Eye (tissue), 1 donor: ENCODE results near the gene TBCB.
"Not testable (repeated sequence)": the region's sequence is repeated elsewhere in the genome, so short reads cannot be mapped to it uniquely, and the experiment has no call there.

ENCODE experiments used
- DNase-seq: peaks from one replicate; pipeline ENCODE4 v3.0.0-alpha.2; 2015

The TBCB gene

DNA sequence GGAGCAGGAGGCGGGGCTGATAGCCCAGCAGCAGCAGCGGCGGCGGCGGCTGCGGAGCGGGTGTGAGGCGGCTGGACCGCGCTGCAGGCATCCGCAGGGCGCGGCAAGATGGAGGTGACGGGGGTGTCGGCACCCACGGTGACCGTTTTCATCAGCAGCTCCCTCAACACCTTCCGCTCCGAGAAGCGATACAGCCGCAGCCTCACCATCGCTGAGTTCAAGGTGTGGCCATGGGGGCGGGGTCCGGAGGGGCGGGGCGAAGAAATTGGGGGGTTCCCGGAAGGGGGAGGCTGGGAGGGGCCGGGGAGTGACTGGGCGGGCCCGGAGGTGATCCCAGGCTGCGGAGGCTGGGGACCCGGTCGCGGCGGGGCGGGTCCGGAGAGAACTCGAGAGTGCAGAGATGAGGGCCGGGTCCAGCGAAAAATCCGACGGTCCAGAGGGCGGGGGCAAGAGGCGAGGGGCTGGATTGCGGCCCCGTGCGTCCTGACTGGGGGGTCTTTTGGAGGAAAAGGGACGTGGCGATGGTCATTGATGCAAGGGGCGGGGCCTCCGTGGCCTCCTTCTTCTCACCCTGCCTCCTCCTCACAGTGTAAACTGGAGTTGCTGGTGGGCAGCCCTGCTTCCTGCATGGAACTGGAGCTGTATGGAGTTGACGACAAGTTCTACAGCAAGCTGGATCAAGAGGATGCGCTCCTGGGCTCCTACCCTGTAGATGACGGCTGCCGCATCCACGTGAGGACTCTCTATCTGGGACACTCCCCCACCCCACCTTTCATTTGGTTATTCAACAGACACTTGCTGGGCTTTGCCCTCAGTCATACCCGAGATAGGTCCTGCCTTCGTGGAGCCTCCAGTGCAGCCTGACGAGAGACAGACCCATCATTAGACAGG, at the start of gene TBCB:
TSS of gene TBCB (plus strand) at position 16 of the 891 bp plus-strand sequence. CDS start at position 109, 93 bp downstream.
- no peak for DNase-seq

DNA sequence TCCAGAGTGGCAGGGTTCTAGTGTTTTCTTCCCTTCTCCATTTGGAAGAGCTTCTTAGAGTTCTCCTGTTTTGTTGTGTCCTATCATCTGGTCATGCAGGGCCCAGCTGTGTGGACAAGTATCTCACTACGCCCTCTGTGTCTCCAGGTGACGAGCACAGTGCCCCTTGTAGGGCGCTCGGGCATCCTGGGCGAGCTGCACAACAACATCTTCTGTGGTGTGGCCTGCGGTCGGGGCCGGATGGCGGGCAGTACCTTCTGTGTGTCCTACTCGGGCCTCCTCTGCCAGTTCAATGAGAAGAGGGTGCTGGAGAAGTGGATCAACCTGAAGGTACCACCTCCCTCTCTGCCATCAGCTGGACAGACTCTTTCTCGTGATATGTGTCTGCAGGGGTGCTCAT, 47.6 kb upstream of the TBCB start:
- no peak for DNase-seq

DNA sequence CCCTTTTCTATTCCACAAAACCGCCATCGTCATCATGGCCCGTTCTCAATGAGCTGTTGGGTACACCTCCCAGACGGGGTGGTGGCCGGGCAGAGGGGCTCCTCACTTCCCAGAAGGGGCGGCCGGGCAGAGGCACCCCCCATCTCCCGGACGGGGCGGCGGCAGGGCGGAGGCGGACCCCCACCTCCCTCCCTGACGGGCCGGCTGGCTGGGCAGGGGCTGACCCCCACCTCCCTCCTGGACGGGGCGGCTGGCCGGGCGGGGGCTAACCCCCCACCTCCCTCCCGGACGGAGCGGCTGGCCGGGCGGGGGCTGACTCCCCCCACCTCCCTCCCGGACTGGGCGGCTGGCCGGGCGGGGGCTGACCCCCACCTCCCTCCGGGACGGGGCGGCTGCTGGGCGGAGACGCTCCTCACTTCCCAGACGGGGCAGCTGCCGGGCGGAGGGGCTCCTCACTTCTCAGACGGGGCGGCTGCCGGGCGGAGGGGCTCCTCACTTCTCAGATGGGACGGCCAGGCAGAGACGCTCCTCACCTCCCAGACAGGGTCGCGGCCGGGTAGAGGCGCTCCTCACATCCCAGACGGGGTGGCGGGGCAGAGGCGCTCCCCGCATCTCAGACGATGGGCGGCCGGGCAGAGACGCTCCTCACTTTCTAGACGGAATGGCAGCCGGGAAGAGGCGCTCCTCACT, 46.3 kb upstream of the TBCB start:
- not testable (repeated sequence) for DNase-seq

DNA sequence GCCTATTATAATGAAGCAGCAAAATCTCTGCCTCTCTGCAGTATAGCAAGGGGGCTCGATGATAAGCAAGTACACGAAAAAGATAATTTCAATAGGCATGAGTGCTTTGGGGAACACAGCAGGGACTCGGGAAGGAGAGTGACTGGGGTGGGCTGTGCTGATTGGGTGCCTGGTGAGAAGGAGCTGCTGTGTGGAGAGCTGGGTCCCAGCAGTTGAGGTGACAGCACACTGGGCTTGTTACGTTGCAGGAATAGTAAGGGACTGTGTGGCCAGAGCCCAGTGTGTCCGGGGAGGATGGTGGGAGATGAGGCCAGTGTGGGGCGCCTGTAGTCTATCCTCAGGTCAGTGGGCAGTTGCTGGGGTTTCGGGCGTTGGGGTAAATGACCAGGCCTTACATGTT, 43.2 kb upstream of the TBCB start:
- DNase-seq: no peak

DNA sequence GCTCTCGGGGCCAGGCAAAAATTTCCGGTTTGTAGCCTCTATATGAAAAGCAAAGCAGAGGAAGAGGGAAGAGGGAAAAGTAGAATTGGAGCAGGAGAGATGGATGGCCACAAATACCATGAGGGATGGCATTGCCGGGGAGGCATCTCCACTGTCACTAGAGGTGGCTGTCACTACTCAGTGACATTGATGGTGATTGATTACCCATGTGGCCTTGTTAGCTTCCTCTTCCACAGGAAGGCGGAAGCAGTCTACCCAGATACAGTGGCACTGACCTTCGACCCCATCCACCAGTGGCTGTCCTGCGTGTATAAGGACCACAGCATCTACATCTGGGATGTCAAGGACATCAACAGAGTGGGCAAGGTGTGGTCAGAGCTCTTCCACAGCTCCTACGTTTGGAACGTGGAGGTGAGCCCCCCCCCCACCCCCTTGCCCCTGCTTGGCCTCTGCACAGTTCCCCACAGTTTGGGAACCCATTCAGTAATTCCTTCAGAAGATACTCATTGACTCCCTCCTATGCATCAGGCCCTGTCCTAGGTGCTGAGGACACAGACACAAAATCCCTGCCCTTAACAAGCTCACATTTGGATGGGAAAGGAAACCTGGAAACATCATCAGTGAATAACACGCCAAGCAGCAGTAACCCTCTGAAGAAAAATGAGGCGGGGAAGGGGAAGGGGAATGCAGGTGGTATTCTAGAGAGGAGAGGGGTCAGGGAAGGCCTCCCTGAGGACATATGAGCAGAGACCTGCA, 42.0 kb upstream of the TBCB start:
- DNase-seq: no peak

- DNase-seq: no peak
These were observed 35.8 kb upstream of the TBCB start for GRCh38 chr19:36079389-36079945.

- no peak for DNase-seq
These were observed 33.9 kb upstream of the TBCB start for GRCh38 chr19:36081385-36081784.

GRCh38 chr19:36081894-36082293, 33.4 kb upstream of the TBCB start:
- DNase-seq: no peak

DNA sequence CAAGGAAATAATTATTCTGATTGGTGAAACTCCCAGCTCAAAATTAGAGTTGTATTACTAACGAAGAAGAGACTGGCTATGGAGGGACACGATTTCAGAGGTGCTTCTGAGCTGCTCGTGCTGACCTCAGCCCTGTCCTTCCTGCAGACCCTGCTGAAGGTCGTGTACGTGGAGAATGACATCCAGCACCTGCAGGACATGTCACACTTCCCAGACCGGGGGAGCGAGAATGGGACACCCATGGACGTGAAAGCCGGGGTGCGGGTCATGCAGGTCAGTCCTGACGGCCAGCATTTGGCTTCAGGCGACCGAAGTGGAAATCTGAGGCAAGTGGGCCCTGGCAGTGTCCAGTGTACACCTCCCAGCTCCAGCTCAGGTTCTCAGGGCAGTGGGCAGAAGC, 32.4 kb upstream of the TBCB start:
- DNase-seq: no peak

- DNase-seq: no peak
These were observed 30.8 kb upstream of the TBCB start for GRCh38 chr19:36084231-36085009.

DNA sequence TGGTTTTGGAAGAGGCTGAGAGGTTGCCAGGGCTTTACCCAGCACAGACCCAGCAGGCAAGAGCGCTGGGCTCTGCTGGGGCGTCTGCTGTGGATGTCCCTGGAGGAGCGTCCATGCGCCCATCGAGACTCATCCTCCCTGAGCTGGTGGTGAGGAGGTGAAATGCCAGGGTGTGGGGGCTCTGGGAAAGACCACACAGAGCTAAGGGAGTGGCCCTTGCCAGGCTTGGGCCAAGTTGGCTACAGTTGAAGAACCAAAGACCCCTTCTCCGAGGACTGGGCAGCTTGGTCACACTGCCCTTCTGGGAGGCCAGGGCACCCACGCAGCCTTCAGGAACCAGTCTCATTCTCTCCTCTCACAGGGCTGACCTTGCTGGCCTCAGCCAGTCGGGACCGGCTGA, 28.9 kb upstream of the TBCB start:
- no peak for DNase-seq

- no peak for DNase-seq
These were observed 25.4 kb upstream of the TBCB start for GRCh38 chr19:36089847-36090246.

- DNase-seq: no peak
These were observed 24.2 kb upstream of the TBCB start for GRCh38 chr19:36090910-36091695.

DNA sequence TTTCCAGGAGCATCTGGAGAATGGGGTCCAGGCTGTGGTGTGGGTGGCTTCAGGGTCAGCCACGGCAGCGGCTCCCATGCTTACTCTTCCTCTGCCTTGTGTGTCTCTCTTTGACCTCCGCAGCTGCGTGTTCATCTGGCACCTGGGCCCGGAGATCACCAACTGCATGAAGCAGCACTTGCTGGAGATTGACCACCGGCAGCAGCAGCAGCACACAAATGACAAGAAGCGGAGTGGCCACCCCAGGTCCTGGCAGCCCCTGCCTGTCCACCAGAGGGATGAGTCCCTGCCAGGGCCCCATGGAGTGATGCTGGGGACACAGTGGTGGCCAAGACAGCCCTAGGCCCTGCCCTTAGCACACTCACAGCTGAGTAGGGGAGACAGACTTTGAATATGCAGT, 22.7 kb upstream of the TBCB start:
- no peak for DNase-seq

- DNase-seq: no peak
These were observed 22.1 kb upstream of the TBCB start for GRCh38 chr19:36093146-36093662.

DNA sequence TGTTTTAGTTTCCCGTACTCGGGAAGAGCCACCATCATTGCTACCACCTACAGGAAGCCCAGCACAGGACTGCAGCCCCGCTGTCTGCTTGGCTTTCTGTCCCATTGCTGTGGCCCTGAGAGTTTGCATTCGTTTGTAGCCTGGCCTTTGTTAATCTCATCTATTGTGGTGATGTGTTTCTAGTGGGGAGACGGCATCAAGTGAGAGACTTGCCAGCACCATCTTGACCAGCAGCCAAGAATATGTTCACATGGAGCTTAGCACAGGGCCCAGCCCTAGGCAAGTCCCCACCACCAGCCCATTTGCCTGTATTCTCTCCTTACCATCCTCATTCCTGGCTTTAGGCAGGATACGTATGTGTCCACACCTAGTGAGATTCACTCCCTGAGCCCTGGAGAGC, 21.6 kb upstream of the TBCB start:
- no peak for DNase-seq

GRCh38 chr19:36097036-36097435, 18.2 kb upstream of the TBCB start:
- no peak for DNase-seq

DNA sequence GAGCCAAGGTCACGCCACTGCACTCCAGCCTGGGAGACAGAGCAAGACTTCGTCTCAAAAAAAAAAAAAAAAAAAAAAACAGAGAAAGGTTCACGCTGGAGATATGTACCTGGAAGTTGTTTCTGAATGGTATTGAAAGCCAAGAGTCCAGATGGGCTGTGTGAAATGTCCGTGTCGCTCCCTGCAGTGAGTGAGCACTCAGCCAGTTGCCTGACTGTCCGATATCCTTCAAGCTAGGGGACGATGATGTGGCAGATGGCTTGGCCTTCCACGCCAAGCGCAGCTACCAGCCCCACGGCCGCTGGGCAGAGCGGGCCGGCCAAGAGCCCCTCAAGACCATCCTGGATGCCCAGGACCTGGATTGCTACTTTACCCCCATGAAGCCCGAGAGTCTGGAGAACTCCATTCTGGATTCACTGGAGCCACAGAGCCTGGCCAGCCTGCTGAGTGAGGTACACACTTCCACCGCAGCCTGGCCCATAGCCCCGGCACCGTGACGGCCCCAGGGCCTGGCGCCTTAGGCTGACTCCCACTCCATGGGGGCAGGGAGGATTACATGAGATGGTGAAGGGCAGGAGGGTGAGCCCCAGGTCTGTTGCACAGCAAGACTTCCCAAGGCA, 16.0 kb upstream of the TBCB start:
- DNase-seq: no peak

GRCh38 chr19:36100476-36100875, 14.8 kb upstream of the TBCB start:
- no peak for DNase-seq

- no peak for DNase-seq
These were observed 13.5 kb upstream of the TBCB start for GRCh38 chr19:36101550-36102327.
